Activated T-cell treated with anti-CD3 and anti-CD28 coated beads, Interleukin-2, amount 50 U/mL, for 1 hour (primary cell): ENCODE data around the gene SMS.

ENCODE experiments used
- DNase-seq: peaks from one replicate; pipeline ENCODE4 v3.0.0-alpha.2; 2020

Gene SMS

GRCh38 chrX:21985332-21985777, 44.8 kb downstream of the SMS start:
- peak; percentile 71 for DNase-seq

- no peak for DNase-seq
These were observed 46.1 kb downstream of the SMS start for GRCh38 chrX:21986596-21986995.

- no peak for DNase-seq
These were observed 48.9 kb downstream of the SMS start for GRCh38 chrX:21989384-21989783.

GRCh38 chrX:21990832-21991231, 50.3 kb downstream of the SMS start:
- no peak for DNase-seq

GRCh38 chrX:21991504-21991903, 51.0 kb downstream of the SMS start:
- no peak for DNase-seq

GRCh38 chrX:21993265-21993664, 52.8 kb downstream of the SMS start:
- no peak for DNase-seq

GRCh38 chrX:21996872-21997455, 56.5 kb downstream of the SMS start:
- no peak for DNase-seq

GRCh38 chrX:21998037-21998436, 57.5 kb downstream of the SMS start:
- no peak for DNase-seq

GRCh38 chrX:22004866-22005265, 64.4 kb downstream of the SMS start:
- DNase-seq: no peak

GRCh38 chrX:22012051-22012450, 71.5 kb downstream of the SMS start:
- no peak for DNase-seq

GRCh38 chrX:22012931-22013330, 72.4 kb downstream of the SMS start:
- DNase-seq: no peak

- DNase-seq: no peak
These were observed 74.7 kb downstream of the SMS start for GRCh38 chrX:22015139-22015750.

GRCh38 chrX:22021751-22022324, 81.3 kb downstream of the SMS start:
- no peak for DNase-seq

GRCh38 chrX:22024577-22024976, 84.1 kb downstream of the SMS start:
- DNase-seq: no peak

GRCh38 chrX:22025751-22026150, 85.2 kb downstream of the SMS start:
- DNase-seq: no peak

GRCh38 chrX:22026731-22027130, 86.2 kb downstream of the SMS start:
- DNase-seq: no peak

GRCh38 chrX:22032084-22032483, 91.6 kb downstream of the SMS start, which contains the start of gene PHEX:
PHEX (plus strand) TSS chrX:22032325; CDS start chrX:22033006, 681 bp downstream.
- no peak for DNase-seq

- no peak for DNase-seq
These were observed 92.0 kb downstream of the SMS start for GRCh38 chrX:22032506-22032905.

- no peak for DNase-seq
These were observed 93.3 kb downstream of the SMS start for GRCh38 chrX:22033818-22034217.

- no peak for DNase-seq
These were observed 94.7 kb downstream of the SMS start for GRCh38 chrX:22035236-22035635.

GRCh38 chrX:22037225-22037624, 96.7 kb downstream of the SMS start:
- no peak for DNase-seq

- no peak for DNase-seq
These were observed 97.5 kb downstream of the SMS start for GRCh38 chrX:22037911-22038537.

GRCh38 chrX:22039541-22039940, 99.0 kb downstream of the SMS start:
- DNase-seq: no peak

- DNase-seq: no peak
These were observed 99.7 kb downstream of the SMS start for GRCh38 chrX:22040184-22040583.
